Thyroid gland (tissue), 4 donors: ENCODE data around the gene RNU1-1.
"Not testable (repeated sequence)": the region's sequence is repeated elsewhere in the genome, so short reads cannot be mapped to it uniquely, and the experiment has no call there.

Source experiments
- CTCF ChIP-seq, 6 experiments: fragments of 200-600 bp in 3 of 6; fragments of 450-650 bp in 3 of 6; sonication (generic) in 3 of 6; IDR thresholded peaks; one replicate each; pipeline ENCODE4 v1.5.1; 2016 to 2019; ENCODE audit warnings: antibody characterized with exemption in 6 of 6, mild to moderate bottlenecking in 2 of 6, inconsistent platforms in 1 of 6, moderate library complexity in 1 of 6
- POLR2A ChIP-seq, 2 donors: fragments of 450-650 bp; IDR thresholded peaks; one replicate each; pipeline ENCODE4 v1.6.1; 2017; ENCODE audit warnings: antibody characterized with exemption in 2 of 2, mild to moderate bottlenecking in 2 of 2, moderate library complexity in 1 of 2

- TF ChIP-seq CTCF, POLR2A (IDR thresholded peaks at IDR 0.05): not testable (repeated sequence)
These were observed 2.8 kb upstream of the RNU1-1 start for GRCh38 chr1:16516694-16517410.
